Spleen (tissue), 11 donors: ENCODE measurements around the gene SLFNL1. TPM values are rescaled to one million over a fixed set of nuclear protein-coding genes. Genes with fewer than 3 reads are reported as not detected.

ENCODE experiments used
- DNase-seq: peaks from one replicate; pipeline ENCODE4 v3.0.0-alpha.2; 2020
- H3K27ac ChIP-seq, 8 donors: fragments of 200-600 bp; sonication (generic) in 7 of 8; 1 replicate in 4 of 8; 2 replicates in 4 of 8; pipeline versions ENCODE4 v1.5.0 to v1.8.0; 2016 to 2021; ENCODE audit warnings: inconsistent platforms in 4 of 8, mild to moderate bottlenecking in 4 of 8, moderate library complexity in 1 of 8
- H3K27me3 ChIP-seq, 7 donors: fragments of 200-600 bp; sonication (generic) in 6 of 7; replicated peaks in 1 of 7; 1 replicate in 4 of 7; 2 replicates in 3 of 7; pipeline versions ENCODE4 v1.5.0 to v1.8.0; 2016 to 2021; ENCODE audit warnings: inconsistent platforms in 3 of 7, mild to moderate bottlenecking in 1 of 7
- H3K36me3 ChIP-seq, 6 donors: fragments of 200-600 bp; sonication (generic) in 5 of 6; 1 replicate in 4 of 6; 2 replicates in 2 of 6; pipeline versions ENCODE4 v1.5.0 to v1.8.0; 2016 to 2021; ENCODE audit warnings: inconsistent platforms in 2 of 6
- H3K4me1 ChIP-seq, 6 donors: fragments of 200-600 bp; sonication (generic) in 5 of 6; 1 replicate in 3 of 6; 2 replicates in 3 of 6; pipeline versions ENCODE4 v1.5.0 to v1.8.0; 2016 to 2021; ENCODE audit warnings: inconsistent platforms in 3 of 6
- H3K4me3 ChIP-seq, 8 donors: fragments of 200-600 bp; sonication (generic) in 7 of 8; 1 replicate in 4 of 8; 2 replicates in 4 of 8; pipeline versions ENCODE4 v1.5.0 to v1.8.0; 2016 to 2021; ENCODE audit warnings: inconsistent platforms in 4 of 8, mild to moderate bottlenecking in 4 of 8, moderate library complexity in 2 of 8
- H3K9me3 ChIP-seq, 8 donors: fragments of 200-600 bp; sonication (generic) in 7 of 8; 1 replicate in 4 of 8; 2 replicates in 4 of 8; pipeline versions ENCODE4 v1.5.0 to v1.8.0; 2016 to 2021; ENCODE audit warnings: inconsistent platforms in 4 of 8
- CTCF ChIP-seq, 11 experiments: fragments of 200-600 bp in 7 of 11; fragments of 450-650 bp in 4 of 11; sonication (generic) in 4 of 11; IDR thresholded peaks in 8 of 11; conservative IDR thresholded peaks in 3 of 11; 1 replicate in 7 of 11; 2 replicates in 4 of 11; pipeline versions ENCODE4 v1.4.0 to v1.8.0; 2016 to 2021; ENCODE audit warnings: antibody characterized with exemption in 11 of 11, inconsistent platforms in 4 of 11, mild to moderate bottlenecking in 1 of 11
- POLR2A ChIP-seq, 3 donors: fragments of 450-650 bp; IDR thresholded peaks; one replicate each; pipeline ENCODE4 v1.5.1; 2017; ENCODE audit warnings: antibody characterized with exemption in 3 of 3, mild to moderate bottlenecking in 1 of 3
- POLR2AphosphoS5 ChIP-seq, 3 donors: sonication (generic); formaldehyde crosslinking; IDR thresholded peaks; one replicate each; pipeline ENCODE4 v1.5.1; 2017; ENCODE audit warnings: antibody characterized with exemption in 3 of 3
- WGBS, 5 donors: extraction: QIAGEN DNeasy Blood & Tissue Kit in 3 of 5; methylation state at CpG; one replicate each; pipeline versions ENCODE4 v1.1.5 to v1.1.7; 2013 to 2018; 5-methylcytosine and 5-hydroxymethylcytosine counted together
- intact Hi-C: fragments of 100-400 bp; cut with DNase I; formaldehyde crosslinking; loops from one replicate; pipeline ENCODE4 v1.15.0; 2023; ENCODE audit warnings: low total_unique reads
- polyA plus RNA-seq, 3 donors: library from polyadenylated mRNA; stranded (reverse); fragments of 200-250 nt; gene quantifications; one replicate each; pipeline ENCODE4 v1.2.1, GENCODE V29; 2013
- total RNA-seq, 7 donors: library from RNA; depleted of rRNA in 3 of 7; stranded (reverse); fragments of >200 nt in 3 of 7; fragmentation: NEBNext Ultra II Directional in 4 of 7; extraction: Animal tissue kit (Norgen Biotek cat#: 25700) in 4 of 7; gene quantifications; one replicate each; pipeline versions ENCODE4 v1.1.0 to v1.2.1, GENCODE V29; 2016 to 2021
- donor health status: healthy with polysubstance abuse.
- donor health status: DM: no; HTN: no; CAD: no; lungs with moderate emphysema.
- donor health status: DM: no; HTN: no; CAD: no.
- donor health status: Bipolar disorder and iron deficiency.
- donor health status: healthy.
- donor health status: DM: no; HTN: no; CAD: no.
- donor health status: DM: yes; HTN: yes; CAD: no.

Gene SLFNL1
- total and polyA plus RNA-seq, 10 donors: 0.21 to 1.7 (median 0.59) TPM

GRCh38 chr1:40989066-40989465 is 32.5 kb downstream of the SLFNL1 start:
- Histone ChIP-seq H3K36me3 (peaks cover 2 to 100% (median 72%) of the 10 kb centered on the region in 6 donors), H3K4me1 (no peaks in the 10 kb centered on the region)

GRCh38 chr1:40988280-40988679 is 33.2 kb downstream of the SLFNL1 start:
- Histone ChIP-seq H3K9me3 (no peaks in the 10 kb centered on the region), H3K27ac (no peak overlapping the region), H3K36me3 (peaks cover 3 to 100% (median 70%) of the 10 kb centered on the region in 6 donors), H3K27me3 (no peaks in the 10 kb centered on the region), H3K4me1 (no peaks in the 10 kb centered on the region), H3K4me3 (no peak overlapping the region)
- intact Hi-C loops: no loop called here
- 91 to 97% (median 94%) methylated on average over 3 of the region's 3 CpGs for WGBS, 5 donors
- TF ChIP-seq POLR2AphosphoS5 (IDR thresholded peaks at IDR 0.05): no peak
- TF ChIP-seq CTCF (IDR thresholded peaks at IDR 0.05 in 8 of 11, conservative IDR thresholded peaks at IDR 0.05 in 3 of 11): no peak
- DNase-seq: no peak

More at GRCh38 chr1:40989066-40989465, 32.5 kb downstream of the SLFNL1 start:
- Histone ChIP-seq H3K4me3 (no peak overlapping the region), H3K9me3 (no peaks in the 10 kb centered on the region), H3K27me3 (no peaks in the 10 kb centered on the region), H3K27ac (no peak overlapping the region)
- intact Hi-C loops: no loop called here
- no peak for DNase-seq
- WGBS, 5 donors: 92 to 99% (median 97%) methylated on average over 5 of the region's 5 CpGs
- TF ChIP-seq POLR2AphosphoS5 (IDR thresholded peaks at IDR 0.05): no peak
- TF ChIP-seq POLR2A (IDR thresholded peaks at IDR 0.05): no peak
- TF ChIP-seq CTCF (IDR thresholded peaks at IDR 0.05 in 8 of 11, conservative IDR thresholded peaks at IDR 0.05 in 3 of 11): no peak

- Histone ChIP-seq H3K4me1 (peaks cover 0 to 4% (median 0%) of the 10 kb centered on the region in 6 donors), H3K27me3 (no peaks in the 10 kb centered on the region), H3K27ac (no peak overlapping the region), H3K4me3 (no peak overlapping the region), H3K9me3 (no peaks in the 10 kb centered on the region), H3K36me3 (peaks cover 3 to 96% (median 67%) of the 10 kb centered on the region in 6 donors)
- intact Hi-C loops: no loop called here
- TF ChIP-seq POLR2AphosphoS5 (IDR thresholded peaks at IDR 0.05) (no peak), POLR2A (IDR thresholded peaks at IDR 0.05) (no peak), CTCF (IDR thresholded peaks at IDR 0.05 in 8 of 11, conservative IDR thresholded peaks at IDR 0.05 in 3 of 11) (no peak)
- DNase-seq: no peak
- WGBS, 5 donors: 92 to 99% (median 95%) methylated on average over 9 of the region's 9 CpGs
Observed at GRCh38 chr1:40987439-40988276, 33.9 kb downstream of the SLFNL1 start.

GRCh38 chr1:40986956-40987355 is 34.6 kb downstream of the SLFNL1 start:
- intact Hi-C loops: no loop called here
- 85 to 93% (median 87%) methylated on average over 3 of the region's 3 CpGs for WGBS, 5 donors
- Histone ChIP-seq H3K27ac (no peak overlapping the region), H3K4me1 (peaks cover 0 to 4% (median under 1%) of the 10 kb centered on the region in 6 donors), H3K9me3 (no peaks in the 10 kb centered on the region), H3K36me3 (peaks cover 3 to 89% (median 63%) of the 10 kb centered on the region in 6 donors), H3K27me3 (no peaks in the 10 kb centered on the region), H3K4me3 (no peak overlapping the region)
- no peak for DNase-seq
- TF ChIP-seq CTCF (IDR thresholded peaks at IDR 0.05 in 8 of 11, conservative IDR thresholded peaks at IDR 0.05 in 3 of 11): no peak
- no peak for TF ChIP-seq POLR2A (IDR thresholded peaks at IDR 0.05)
- no peak for TF ChIP-seq POLR2AphosphoS5 (IDR thresholded peaks at IDR 0.05)
